CD1c-positive myeloid dendritic cell (primary cell): ENCODE measurements around the gene UBE2I.

Experiments
- DNase-seq: peaks from one replicate; pipeline ENCODE4 v3.0.0-alpha.2; 2016; ENCODE audit errors: extremely low spot score

Gene UBE2I

DNA sequence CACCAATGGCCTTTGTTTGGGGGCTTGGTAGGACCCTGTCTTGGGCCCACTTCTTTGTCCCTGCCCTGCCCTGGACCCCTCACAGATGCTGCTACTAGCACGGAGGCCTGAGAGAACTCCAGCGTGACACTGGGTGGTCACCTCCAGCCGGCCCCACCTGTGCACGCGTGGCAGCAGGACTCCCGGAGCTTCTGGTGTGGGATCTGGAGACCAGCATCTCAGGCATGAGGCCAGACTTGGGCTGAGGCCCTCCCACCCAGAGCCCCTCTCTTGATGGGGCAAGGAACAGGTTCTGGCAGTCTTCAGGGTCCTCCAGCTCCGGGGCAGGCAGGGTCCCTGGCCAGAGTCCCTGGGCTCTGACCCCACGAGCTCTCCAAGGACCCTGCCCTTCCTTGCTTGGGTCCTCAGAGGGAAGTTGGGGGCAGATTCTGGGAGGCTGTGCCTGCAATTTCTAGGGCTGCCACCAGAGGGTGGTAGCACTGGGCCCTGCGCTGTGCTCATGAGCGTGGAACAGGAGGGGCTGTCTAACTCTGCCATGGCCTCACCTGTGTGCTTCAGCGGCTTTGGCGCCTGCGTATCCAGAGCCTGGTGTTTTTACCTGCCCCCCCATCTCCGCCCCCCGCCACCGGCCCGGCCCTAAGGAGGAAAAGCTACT lies 21.0 kb downstream of the UBE2I start:
- DNase-seq, result peak; percentile 37

DNA sequence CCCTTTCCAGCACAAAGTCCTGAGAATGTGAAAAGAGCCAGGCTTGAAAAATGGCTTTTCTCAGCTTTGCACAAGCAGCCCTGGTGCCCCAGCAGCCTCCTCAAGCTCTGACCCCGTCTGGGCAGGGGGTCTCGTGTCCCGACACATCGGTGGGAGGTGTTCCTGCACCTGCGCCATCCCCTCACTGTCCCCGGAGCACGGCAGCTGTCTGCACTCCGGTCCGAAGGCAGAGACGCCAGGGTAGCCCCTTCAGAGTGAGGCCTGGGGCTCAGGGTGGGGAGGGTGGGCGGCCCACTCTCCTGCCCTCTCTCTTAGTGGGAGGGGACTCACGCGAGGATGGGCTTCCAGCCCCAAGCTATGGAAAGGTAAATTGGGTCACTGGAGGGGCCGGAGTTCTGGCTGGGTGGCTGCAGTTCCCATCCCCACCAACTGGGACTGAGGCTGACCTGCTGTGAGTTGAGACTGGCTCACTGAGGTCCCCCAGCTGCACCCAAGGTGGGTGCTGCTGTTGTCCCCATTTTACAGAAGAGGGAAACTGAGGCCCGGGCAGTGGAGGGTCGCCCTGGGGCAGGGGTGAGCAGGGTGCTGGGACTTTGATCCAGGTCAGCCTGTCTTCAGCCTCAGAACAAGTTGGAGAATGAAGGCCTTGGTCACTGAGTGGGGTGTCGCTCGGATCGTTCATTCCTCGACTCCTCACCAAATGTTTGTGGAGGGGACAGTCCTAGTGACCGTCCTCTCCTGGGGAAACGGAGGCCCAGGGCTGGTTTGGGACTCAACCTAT lies 21.7 kb downstream of the UBE2I start:
- DNase-seq, result no peak

DNA sequence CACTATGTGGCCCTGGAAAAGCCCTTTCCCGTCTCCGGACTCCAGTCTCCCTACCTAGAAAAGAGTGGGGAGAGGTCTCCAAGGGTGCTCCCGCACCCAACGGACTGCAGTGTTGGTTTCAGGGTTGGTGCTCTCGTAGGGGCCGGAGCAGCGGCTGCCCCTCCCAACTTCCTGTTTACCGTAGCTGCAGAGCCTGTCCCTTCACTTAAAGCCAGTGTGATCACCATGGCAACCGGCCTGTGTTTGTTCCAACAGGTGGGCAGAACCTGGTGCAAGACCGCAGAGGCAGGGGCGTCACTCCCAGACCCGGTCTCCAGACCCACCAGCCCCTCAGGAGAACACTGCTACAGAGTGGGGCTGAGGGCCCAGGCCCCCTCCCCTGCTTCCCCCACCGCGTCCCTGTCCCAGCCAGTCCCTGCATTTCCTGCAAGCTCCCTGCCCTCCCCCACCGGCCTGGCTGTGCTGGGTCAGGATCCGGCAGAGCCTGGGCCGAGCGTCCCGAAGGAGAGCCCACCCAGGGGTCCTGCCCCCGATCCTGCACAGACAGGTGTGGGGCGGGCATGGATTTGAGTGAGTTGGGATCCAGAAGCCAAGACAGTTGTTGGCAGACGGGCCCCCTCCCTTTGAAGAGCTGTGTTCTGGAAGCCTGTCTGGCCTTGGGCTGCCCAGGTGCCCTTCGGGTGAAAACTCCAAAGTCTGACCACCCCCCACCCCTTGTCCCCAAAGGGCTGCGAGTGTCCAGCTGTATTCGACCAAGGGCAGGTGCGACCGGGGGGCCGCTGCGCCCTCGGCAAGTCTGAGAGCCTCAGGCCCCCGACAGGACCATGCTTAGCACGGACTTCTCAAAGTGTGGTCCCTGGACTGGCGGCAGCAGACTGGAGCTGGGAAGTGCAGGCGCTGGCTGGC lies 22.5 kb downstream of the UBE2I start:
- peak; percentile 73 for DNase-seq

DNA sequence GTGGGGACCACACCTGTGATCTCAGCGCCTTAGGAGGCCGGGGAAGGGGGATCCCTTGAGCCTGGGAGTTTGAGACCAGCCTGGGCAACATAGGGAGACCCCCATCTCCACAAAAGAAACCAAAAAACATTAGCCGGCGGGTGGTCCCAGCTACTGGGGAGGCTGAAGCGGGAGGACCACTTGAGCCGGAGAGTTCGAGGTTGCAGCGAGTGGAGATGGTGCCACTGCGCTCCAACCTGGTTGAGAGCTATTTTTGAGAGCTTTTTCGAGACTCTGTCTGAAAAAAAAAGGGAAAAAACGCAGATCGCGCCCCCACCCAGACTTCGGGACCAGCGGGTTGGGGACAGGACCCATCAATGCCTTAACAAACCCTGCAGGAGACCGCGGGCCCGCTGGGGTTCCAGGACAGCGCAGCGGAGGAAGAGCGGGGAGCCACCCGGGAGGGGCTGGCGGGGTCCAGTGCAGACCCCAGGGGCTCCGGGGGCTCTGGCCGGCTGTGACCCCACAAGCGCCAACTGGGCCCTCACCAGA lies 23.2 kb downstream of the UBE2I start:
- DNase-seq, result no peak

DNA sequence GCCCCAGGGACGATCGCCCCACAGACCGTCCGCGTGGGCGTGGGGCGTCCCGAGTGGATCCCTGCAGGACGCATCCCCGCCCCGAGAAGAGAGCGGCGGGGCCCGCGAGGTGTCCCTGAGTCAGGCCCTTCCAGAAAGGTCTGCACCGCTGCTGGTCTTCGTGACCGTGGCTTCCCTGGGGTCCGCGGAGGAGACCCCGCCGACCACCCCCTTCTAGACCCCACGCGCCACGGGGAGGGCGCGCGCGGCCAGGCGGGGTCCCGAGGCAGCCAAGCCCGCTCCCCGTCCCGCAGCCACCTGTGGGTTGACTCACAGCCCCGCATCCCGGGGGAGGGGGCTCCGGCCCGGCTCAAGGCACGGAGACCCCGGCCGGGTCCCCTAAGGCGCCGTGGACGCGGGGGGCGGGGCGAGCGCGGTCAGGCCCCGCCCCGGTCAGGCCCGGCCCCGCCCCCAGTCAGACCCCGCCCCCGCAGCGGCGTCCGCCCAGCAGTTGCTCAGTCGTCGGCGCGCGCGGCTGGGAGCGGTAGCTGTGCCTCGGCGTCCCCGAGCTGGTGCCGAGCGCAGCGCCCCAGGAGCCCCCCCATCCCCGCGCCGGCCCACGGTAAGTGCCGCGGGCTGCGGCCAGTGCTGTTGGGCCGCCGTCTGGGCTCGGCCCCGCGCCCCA lies 23.8 kb downstream of the UBE2I start, which contains the start of gene BAIAP3:
TSS of gene BAIAP3 (plus strand) at position 497 of the 664 bp plus-strand sequence. CDS start 4,905 bp downstream, outside the sequence.
- DNase-seq, result peak; percentile 55

DNA sequence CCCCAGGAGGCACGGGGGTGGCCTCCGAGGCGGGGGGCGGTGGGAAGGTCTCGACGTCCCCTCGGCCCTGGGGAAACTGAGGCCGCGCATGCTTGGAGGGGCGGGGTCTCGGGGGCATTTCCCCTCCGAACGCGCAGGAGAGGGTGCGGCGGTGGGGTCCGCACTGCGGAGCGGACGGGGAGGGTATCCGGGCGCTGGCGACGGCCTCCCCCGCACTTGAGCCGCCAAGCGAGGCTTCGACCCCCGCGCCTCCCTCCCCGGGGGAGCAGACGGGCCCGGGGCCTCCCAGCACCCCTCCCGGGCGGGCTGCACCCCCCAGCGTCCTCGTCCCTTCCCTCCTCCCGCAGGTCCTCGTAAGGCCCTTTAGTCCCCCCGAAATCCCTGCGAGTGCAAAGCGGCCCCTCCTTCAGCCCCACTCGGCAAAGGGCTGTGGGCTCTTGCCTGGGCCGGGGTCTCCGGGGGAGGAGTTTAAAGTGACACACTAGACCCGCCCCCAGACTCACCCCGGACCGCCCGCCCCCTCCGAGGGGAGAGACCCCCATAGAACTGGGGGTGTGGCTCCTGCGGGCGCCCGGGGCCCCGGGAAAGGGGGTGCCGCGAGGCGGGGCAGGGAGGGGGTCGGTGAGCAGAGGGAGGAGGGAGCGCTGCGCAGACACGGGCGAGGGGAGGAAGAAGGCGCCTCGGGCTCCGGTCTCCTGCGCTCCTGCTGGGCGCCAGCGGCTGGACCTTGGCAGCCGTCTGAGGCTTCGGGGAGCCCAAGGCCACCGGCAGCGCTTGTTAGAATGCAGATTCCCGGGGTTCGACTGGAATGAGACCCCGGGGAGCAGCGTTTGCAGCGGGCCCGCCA lies 24.6 kb downstream of the UBE2I start:
- DNase-seq, result no peak

DNA sequence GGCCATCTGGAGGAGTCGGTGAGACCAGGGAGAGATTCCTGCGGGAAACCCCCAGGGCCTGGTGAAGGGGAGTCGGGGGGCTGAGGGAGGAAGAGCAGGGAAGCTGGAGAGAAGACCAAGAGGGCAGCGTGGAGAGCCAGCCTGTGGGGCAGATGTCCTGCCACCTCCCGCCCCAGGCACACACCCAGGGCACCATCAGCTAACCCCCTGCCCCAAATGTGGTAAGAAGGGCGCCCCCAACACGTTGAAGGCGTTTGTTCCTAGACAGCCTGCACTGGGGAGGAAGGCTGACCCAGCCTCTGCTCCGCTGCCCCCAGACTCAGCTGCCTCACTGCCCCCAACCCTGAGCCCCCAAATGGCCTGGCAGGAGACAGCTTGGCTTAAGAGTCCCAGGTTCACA lies 25.3 kb downstream of the UBE2I start:
- DNase-seq, result no peak

DNA sequence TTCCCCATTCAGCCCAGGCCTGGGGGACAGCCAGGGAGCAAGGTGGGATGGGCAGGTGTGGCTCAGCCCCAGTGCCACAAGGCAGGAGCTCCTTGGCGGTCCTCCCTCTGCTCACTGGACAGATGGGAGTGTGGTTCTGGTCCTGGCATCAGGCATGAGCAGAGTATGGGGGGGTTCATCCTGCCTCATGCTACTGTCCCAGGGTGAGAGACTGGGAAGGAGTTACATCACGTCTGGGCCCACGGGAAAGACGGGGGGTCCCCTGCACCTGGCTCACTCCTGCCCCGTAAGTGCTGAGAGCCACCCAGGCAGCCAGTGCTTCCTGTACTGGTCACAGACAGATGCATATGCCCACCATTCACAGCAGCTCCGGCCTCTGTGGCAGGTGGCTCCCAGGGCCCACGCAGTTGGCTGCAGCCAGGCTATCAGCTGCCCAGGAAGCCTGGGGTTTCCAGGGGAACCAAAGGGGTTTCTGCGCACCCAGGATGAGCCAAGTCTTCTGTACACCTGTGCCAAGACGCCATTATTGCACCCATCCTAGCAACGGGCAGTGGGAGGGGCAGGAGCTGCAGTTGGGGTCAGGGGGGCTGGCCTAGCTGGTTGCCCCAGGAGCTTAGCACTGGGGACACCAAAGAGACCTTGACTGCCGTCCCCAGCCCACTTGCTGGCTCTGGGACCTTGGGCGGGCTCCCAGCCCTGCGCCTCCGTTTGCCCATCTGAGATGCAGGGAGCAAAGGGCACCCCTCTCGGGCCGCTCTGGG lies 26.0 kb downstream of the UBE2I start:
- DNase-seq, result no peak

DNA sequence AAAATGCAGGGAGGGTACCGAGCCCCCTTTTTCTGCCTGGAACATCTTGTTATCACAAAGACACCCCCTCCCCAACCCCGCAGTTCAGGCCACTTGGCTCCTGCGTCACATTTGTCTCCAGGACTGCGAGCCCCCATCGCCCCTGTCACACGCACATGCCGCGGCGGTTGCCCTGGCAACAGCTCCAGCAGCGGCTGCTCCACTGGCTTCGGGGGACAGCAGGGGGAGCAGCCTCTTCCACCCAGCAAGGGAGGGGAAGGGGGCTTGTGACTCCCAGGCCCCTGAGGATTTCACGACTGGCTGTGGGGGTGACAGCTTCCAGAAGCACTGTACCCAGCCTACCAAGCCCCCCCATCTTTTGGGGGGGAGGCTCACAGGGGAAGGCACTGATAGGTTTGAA lies 26.6 kb downstream of the UBE2I start:
- DNase-seq, result no peak

DNA sequence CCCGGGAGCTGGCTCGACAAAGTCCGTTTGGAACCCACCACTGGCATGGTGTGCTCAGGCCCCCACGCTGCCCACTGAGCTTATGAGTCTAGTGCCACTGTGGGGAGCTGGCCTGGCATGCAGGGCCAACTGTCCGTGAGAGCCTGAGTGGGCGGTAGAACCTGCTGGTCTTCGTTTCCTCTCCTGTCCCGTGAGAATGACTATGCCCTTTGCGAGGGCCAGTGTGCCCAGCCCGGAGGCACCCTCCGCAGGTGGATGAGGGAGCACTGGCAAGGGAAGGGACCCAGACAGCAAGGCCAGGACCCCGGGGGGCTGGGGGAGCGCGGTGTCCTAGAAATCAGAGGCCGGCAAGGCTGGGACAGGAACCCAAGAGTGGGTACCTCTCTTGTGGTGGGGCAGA lies 27.2 kb downstream of the UBE2I start:
- peak; percentile 44 for DNase-seq

DNA sequence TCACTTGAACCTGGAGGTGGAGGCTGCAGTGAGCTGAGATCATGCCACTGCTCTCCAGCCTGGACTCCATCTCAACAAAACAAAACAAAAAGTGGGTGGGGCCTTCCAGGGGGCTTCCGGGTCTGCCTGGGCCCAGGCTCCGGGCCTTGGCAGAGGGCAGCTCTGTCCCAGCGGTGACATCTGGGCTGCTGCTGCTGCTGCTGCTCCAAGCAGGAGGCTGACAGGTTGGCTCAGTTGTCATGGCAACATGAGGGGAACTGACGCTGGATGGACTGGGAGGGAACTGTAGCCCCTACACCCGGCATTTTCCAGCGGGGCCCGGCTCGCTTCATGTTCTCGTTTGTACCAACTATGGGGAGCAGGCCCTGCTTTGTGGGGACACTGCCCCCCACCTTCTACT lies 28.1 kb downstream of the UBE2I start:
- DNase-seq, result peak; percentile 10

DNA sequence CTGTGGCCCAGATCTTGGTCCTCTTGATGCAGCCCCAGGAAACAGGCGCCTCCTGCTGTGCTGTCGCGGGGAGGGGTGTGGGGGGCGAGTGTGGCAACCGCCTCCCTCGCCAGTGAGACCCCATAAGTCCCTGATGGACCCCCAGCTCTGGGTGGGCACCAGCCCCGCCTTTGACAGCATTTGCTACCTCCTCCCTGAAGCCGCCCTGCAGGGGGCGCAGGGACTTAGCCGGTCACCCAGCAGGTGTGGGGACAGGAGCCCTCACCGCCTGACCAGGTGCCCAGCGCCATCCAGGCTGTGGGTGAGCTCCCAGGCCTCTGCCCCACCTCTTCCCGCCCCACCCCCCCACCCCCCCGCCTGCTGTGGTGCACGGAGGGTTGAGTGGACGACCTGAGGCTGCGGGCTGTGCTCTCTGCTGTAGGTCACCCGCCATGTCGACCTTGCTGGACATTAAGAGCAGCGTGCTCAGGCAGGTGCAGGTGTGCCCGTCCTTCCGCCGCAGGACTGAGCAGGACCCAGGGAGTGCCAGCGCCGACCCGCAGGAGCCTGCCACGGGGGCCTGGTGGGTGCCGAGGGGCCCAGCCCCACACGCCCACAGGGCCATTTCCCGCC lies 28.8 kb downstream of the UBE2I start:
- DNase-seq, result no peak

DNA sequence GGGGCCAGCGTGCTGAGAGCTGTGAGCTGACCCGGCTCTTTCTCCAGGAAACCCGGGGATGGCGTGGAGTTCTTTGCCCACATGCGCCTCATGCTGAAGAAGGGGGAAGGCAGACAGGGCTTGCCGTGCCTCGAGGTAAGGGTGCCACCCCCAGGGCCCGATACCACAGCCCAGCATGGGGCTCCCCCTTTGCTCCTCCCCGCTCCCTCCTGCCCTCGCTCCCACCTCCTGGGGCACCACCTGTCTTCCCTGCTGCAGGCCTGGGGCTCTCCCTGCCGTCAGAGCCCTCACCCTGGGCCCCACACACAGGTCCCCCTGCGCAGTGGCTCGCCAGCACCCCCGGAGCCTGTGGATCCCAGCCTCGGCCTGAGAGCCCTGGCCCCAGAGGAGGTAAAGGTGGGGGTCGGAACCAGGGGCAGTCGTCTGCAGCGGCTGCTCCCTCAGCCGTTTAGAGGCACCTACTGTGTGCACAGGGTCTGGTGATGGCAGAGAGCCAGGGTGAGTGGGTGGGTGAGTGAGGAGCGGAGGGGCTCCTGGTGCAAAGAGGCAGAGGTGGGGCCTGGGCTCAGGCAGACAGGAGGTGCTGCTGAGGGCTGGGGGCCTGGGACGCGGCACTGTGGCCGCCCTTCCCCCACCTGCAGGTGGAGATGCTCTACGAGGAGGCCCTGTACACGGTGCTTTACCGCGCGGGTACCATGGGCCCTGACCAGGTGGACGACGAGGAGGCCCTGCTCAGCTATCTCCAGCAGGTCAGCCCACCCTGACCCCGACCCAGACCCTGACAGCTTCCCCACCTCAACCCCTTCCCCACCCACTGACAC lies 29.6 kb downstream of the UBE2I start:
- DNase-seq, result no peak

DNA sequence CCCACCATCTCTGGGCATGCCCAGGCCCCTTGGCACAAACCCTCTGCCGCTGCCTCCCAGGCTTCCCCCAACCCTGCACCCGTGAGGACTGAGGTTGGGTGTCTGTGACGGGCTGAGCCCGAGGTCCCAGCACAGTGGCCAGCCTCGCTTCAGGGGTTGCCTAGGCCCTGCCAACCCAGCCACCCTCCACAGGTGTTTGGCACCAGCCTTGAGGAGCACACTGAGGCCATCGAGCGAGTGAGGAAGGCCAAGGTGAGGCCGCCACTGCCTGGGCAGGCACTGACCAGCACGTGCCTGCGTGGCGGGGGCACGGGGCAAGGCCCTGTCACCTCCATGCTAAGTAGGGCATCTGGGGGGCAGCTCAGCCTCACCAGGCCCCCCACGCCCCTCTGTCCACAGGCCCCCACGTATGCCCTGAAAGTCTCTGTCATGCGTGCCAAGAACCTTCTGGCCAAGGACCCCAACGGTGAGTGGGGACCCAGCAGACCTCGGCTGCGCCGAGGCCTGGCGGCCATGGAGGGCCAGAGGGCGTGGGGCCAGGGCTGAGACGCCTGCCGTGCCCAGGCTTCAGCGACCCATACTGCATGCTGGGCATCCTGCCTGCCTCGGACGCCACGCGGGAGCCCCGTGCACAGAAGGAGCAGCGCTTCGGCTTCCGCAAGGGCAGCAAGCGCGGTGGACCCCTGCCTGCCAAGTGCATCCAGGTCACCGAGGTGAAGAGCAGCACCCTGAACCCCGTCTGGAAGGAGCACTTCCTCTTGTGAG lies 31.5 kb downstream of the UBE2I start:
- no peak for DNase-seq

DNA sequence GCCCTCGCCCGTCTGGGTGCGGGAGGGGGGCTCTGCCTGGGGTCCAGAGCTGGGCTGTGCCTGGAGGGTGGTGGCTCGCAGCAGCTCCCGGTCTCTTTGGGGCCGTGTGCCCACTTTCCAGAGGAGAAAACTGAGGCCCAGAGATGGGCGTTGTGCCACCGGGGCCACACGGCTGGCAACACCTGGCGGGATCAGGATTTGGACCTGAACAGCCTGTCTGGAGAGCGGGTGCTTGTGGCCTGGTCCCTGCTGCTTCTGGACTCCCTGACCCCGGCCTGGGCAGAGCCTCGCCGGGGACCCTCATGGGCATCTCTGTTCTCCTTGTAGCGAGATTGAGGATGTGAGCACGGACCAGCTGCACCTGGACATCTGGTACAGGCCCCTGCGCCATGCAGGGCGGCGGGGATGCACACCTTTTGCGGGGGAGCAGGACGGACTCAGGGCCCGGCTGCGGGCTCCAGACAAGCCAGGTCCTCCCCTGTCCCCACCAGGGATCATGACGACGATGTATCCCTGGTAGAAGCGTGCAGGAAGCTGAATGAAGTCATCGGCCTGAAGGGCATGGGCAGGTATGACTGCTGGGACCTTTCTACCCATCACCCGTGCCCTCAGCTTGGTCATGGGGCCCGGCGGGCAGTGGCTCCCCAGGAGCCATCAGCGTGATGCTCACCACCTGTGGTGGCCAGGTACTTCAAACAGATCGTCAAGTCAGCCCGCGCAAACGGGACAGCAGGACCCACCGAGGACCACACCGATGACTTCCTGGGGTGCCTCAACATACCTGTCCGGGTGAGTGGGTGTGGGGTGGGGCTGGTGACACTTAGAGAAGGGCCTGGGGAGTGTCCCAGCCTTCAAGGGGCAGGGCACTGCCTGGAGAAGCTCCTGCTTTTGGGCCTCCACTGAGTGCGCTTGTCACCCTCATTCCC lies 32.3 kb downstream of the UBE2I start:
- DNase-seq, result no peak
